ENCODE measurements around the gene ALK.

The ALK gene

GRCh38 chr2:29714333-29714732 lies 207.1 kb downstream of the ALK start:
- no peak for DNase-seq (ENCODE audit: low spot score)

- DNase-seq (ENCODE audit: low spot score), result no peak
These were observed 215.1 kb downstream of the ALK start for GRCh38 chr2:29706171-29706720.

- no peak for DNase-seq (ENCODE audit: low spot score)
These were observed 215.8 kb downstream of the ALK start for GRCh38 chr2:29705616-29706015.

- no peak for DNase-seq (ENCODE audit: low spot score)
These were observed 218.1 kb downstream of the ALK start for GRCh38 chr2:29703336-29703735.

GRCh38 chr2:29702276-29702675 lies 219.1 kb downstream of the ALK start:
- no peak for DNase-seq (ENCODE audit: low spot score)

GRCh38 chr2:29700560-29700959 lies 220.8 kb downstream of the ALK start:
- no peak for DNase-seq (ENCODE audit: low spot score)

GRCh38 chr2:29699045-29699444 lies 222.3 kb downstream of the ALK start:
- DNase-seq (ENCODE audit: low spot score), result no peak

GRCh38 chr2:29698216-29698615 lies 223.2 kb downstream of the ALK start:
- DNase-seq (ENCODE audit: low spot score), result no peak

- DNase-seq (ENCODE audit: low spot score), result no peak
These were observed 223.7 kb downstream of the ALK start for GRCh38 chr2:29697715-29698114.

- DNase-seq (ENCODE audit: low spot score), result no peak
These were observed 224.2 kb downstream of the ALK start for GRCh38 chr2:29697181-29697580.

- no peak for DNase-seq (ENCODE audit: low spot score)
These were observed 226.6 kb downstream of the ALK start for GRCh38 chr2:29694741-29695140.

- no peak for DNase-seq (ENCODE audit: low spot score)
These were observed 229.9 kb downstream of the ALK start for GRCh38 chr2:29691391-29691950.

- no peak for DNase-seq (ENCODE audit: low spot score)
These were observed 231.7 kb downstream of the ALK start for GRCh38 chr2:29689666-29690065.

- no peak for DNase-seq (ENCODE audit: low spot score)
These were observed 233.0 kb downstream of the ALK start for GRCh38 chr2:29688429-29688828.

- DNase-seq (ENCODE audit: low spot score), result no peak
These were observed 234.3 kb downstream of the ALK start for GRCh38 chr2:29687121-29687520.

- DNase-seq (ENCODE audit: low spot score), result no peak
These were observed 244.4 kb downstream of the ALK start for GRCh38 chr2:29676886-29677453.

- DNase-seq (ENCODE audit: low spot score), result no peak
These were observed 256.8 kb downstream of the ALK start for GRCh38 chr2:29664578-29664977.

- DNase-seq (ENCODE audit: low spot score), result no peak
These were observed 258.1 kb downstream of the ALK start for GRCh38 chr2:29663268-29663667.

GRCh38 chr2:29662861-29663260 lies 258.5 kb downstream of the ALK start:
- DNase-seq (ENCODE audit: low spot score), result no peak

- no peak for DNase-seq (ENCODE audit: low spot score)
These were observed 261.2 kb downstream of the ALK start for GRCh38 chr2:29660201-29660600.

GRCh38 chr2:29659178-29659577 lies 262.2 kb downstream of the ALK start:
- DNase-seq (ENCODE audit: low spot score), result no peak

- DNase-seq (ENCODE audit: low spot score), result peak; percentile 11
These were observed 263.7 kb downstream of the ALK start for GRCh38 chr2:29657674-29658073.

- DNase-seq (ENCODE audit: low spot score), result no peak
These were observed 265.8 kb downstream of the ALK start for GRCh38 chr2:29655391-29656086.

Data from cerebellar cortex (tissue), 1 donor.